ENCODE data around the gene ARL13B. TPM values are rescaled to one million over a fixed set of nuclear protein-coding genes. Genes with fewer than 3 reads are reported as not detected.

ARL13B gene
- total and polyA plus RNA-seq, 2 of the 13 experiments (the other 11 are each of a cell fraction or from before 2014, with no cell fraction given), result 2.2 to 9.6 TPM

DNA sequence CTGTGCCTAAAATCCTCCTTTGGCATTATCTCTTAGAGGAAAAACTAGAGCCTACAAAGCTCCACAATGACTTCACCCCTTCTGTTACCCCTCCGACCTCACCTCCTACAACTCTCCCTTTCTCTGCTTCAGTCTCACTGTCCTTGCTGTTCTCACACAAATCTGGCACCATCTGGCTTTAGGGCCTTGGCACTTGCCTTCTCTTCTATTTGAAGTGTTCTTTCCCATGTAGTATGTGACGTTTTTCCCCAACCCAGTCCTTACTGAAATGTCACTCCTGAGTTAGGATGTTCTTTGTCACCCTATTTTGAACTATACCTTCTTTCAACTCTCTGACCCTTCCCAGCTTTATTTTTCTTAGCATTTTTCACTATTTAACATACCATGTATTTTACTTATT lies 39.7 kb downstream of the ARL13B start (continued):
- TF ChIP-seq, protein P1, sequence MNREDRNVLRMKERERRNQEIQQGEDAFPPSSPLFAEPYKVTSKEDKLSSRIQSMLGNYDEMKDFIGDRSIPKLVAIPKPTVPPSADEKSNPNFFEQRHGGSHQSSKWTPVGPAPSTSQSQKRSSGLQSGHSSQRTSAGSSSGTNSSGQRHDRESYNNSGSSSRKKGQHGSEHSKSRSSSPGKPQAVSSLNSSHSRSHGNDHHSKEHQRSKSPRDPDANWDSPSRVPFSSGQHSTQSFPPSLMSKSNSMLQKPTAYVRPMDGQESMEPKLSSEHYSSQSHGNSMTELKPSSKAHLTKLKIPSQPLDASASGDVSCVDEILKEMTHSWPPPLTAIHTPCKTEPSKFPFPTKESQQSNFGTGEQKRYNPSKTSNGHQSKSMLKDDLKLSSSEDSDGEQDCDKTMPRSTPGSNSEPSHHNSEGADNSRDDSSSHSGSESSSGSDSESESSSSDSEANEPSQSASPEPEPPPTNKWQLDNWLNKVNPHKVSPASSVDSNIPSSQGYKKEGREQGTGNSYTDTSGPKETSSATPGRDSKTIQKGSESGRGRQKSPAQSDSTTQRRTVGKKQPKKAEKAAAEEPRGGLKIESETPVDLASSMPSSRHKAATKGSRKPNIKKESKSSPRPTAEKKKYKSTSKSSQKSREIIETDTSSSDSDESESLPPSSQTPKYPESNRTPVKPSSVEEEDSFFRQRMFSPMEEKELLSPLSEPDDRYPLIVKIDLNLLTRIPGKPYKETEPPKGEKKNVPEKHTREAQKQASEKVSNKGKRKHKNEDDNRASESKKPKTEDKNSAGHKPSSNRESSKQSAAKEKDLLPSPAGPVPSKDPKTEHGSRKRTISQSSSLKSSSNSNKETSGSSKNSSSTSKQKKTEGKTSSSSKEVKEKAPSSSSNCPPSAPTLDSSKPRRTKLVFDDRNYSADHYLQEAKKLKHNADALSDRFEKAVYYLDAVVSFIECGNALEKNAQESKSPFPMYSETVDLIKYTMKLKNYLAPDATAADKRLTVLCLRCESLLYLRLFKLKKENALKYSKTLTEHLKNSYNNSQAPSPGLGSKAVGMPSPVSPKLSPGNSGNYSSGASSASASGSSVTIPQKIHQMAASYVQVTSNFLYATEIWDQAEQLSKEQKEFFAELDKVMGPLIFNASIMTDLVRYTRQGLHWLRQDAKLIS (CRISPR knock-in tag; IDR thresholded peaks at IDR 0.05), result no peak

DNA sequence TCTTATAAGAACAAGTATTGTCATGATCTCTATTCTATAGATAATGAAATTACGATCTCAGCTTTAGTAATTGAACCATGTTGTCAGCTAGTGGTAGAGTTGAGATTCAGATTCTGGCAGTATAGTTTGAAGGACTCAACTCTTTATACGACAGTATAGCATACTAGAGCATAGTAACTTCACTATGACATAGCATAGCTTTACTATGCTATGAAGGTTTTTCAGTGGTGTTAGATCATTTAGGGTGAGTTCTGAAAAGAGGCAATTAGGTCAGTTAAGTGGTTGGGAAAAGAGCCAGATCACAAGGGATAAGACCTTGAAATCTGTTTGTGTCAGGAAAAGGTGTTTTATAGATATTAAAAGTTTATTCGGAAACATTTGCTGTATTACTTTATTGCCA lies 40.3 kb downstream of the ARL13B start:
- BruUV-seq (replicated peaks), result no TSS peak
- intact Hi-C loops (cut with micrococcal nuclease; ENCODE audit: unreplicated experiment), result no loop called here

More for the DNA sequence above, 40.3 kb downstream of the ARL13B start:
- ChIA-PET CTCF (ENCODE audit: low intra/inter-chr PET ratio, low total read pairs) (no interaction called here), POLR2A (no interaction called here)
- H3K79me2 ChIP-seq (ENCODE audit: insufficient read depth, low read length), result no peaks in the 10 kb centered on the region
- no peak overlapping the region for H3K9ac ChIP-seq (ENCODE audit: insufficient read depth, low read depth, low read length)
- no peak overlapping the region for H2AFZ ChIP-seq (ENCODE audit: low read length)
- H3K36me3 ChIP-seq (replicated peaks in 1 of 2; ENCODE audit: control insufficient read depth in 1 of 2, insufficient read depth in 2 of 2, low read length in 2 of 2), result no peaks in the 10 kb centered on the region
- TF ChIP-seq PRPF4 (IDR thresholded peaks at IDR 0.05; ENCODE audit: low read depth, low read length, poor library complexity, severe bottlenecking) (no peak), ZNF329 (CRISPR knock-in tag; IDR thresholded peaks at IDR 0.05; ENCODE audit: low read depth) (no peak), ZNF468 (CRISPR knock-in tag; IDR thresholded peaks at IDR 0.05) (no peak)
- TF ChIP-seq, protein P2, sequence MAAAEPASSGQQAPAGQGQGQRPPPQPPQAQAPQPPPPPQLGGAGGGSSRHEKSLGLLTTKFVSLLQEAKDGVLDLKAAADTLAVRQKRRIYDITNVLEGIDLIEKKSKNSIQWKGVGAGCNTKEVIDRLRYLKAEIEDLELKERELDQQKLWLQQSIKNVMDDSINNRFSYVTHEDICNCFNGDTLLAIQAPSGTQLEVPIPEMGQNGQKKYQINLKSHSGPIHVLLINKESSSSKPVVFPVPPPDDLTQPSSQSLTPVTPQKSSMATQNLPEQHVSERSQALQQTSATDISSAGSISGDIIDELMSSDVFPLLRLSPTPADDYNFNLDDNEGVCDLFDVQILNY (CRISPR knock-in tag; conservative IDR thresholded peaks at IDR 0.05), result no peak
- TF ChIP-seq, protein P3, sequence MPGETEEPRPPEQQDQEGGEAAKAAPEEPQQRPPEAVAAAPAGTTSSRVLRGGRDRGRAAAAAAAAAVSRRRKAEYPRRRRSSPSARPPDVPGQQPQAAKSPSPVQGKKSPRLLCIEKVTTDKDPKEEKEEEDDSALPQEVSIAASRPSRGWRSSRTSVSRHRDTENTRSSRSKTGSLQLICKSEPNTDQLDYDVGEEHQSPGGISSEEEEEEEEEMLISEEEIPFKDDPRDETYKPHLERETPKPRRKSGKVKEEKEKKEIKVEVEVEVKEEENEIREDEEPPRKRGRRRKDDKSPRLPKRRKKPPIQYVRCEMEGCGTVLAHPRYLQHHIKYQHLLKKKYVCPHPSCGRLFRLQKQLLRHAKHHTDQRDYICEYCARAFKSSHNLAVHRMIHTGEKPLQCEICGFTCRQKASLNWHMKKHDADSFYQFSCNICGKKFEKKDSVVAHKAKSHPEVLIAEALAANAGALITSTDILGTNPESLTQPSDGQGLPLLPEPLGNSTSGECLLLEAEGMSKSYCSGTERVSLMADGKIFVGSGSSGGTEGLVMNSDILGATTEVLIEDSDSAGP (CRISPR knock-in tag; IDR thresholded peaks at IDR 0.05; ENCODE audit: borderline replicate concordance), result no peak
- TF ChIP-seq, protein P4, sequence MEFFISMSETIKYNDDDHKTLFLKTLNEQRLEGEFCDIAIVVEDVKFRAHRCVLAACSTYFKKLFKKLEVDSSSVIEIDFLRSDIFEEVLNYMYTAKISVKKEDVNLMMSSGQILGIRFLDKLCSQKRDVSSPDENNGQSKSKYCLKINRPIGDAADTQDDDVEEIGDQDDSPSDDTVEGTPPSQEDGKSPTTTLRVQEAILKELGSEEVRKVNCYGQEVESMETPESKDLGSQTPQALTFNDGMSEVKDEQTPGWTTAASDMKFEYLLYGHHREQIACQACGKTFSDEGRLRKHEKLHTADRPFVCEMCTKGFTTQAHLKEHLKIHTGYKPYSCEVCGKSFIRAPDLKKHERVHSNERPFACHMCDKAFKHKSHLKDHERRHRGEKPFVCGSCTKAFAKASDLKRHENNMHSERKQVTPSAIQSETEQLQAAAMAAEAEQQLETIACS (CRISPR knock-in tag; IDR thresholded peaks at IDR 0.05), result no peak
- TF ChIP-seq, protein P5, sequence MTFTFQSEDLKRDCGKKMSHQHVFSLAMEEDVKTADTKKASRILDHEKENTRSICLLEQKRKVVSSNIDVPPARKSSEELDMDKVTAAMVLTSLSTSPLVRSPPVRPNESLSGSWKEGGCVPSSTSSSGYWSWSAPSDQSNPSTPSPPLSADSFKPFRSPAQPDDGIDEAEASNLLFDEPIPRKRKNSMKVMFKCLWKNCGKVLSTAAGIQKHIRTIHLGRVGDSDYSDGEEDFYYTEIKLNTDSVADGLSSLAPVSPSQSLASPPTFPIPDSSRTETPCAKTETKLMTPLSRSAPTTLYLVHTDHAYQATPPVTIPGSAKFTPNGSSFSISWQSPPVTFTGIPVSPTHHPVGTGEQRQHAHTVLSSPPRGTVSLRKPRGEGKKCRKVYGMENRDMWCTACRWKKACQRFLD (CRISPR knock-in tag; IDR thresholded peaks at IDR 0.05; ENCODE audit: borderline replicate concordance), result no peak
- TF ChIP-seq, protein P6, sequence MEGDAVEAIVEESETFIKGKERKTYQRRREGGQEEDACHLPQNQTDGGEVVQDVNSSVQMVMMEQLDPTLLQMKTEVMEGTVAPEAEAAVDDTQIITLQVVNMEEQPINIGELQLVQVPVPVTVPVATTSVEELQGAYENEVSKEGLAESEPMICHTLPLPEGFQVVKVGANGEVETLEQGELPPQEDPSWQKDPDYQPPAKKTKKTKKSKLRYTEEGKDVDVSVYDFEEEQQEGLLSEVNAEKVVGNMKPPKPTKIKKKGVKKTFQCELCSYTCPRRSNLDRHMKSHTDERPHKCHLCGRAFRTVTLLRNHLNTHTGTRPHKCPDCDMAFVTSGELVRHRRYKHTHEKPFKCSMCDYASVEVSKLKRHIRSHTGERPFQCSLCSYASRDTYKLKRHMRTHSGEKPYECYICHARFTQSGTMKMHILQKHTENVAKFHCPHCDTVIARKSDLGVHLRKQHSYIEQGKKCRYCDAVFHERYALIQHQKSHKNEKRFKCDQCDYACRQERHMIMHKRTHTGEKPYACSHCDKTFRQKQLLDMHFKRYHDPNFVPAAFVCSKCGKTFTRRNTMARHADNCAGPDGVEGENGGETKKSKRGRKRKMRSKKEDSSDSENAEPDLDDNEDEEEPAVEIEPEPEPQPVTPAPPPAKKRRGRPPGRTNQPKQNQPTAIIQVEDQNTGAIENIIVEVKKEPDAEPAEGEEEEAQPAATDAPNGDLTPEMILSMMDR (CRISPR knock-in tag; IDR thresholded peaks at IDR 0.05), result no peak
- no peaks in the 10 kb centered on the region for H3K27me3 ChIP-seq (ENCODE audit: control insufficient read depth in 1 of 2, insufficient read depth in 2 of 2, low read length in 2 of 2)
- no peak for DNase-seq (ENCODE audit: low spot score)
- in situ Hi-C loops (cut with HindIII; ENCODE audit: extremely low pct_ligation_motif_present, low pct_unique_long_range_greater_than_20kb), result no loop called here
- WGBS (ENCODE audit: low lambda C conversion rate), result 93% methylated on average over 3 of the region's 3 CpGs
- ATAC-seq, result no peak
- no peak overlapping the region for H3K4me2 ChIP-seq (ENCODE audit: low read depth, low read length)
- H3K4me1 ChIP-seq (ENCODE audit: insufficient read depth, low read length), result no peaks in the 10 kb centered on the region
- no peak overlapping the region for H3K4me3 ChIP-seq (replicated peaks in 1 of 3; ENCODE audit: insufficient read depth in 1 of 3, low read depth in 2 of 3, low read length in 3 of 3)
- H4K20me1 ChIP-seq (ENCODE audit: insufficient read depth, low read length), result no peaks in the 10 kb centered on the region
- no peak overlapping the region for H3K27ac ChIP-seq (ENCODE audit: extremely low read length, insufficient read depth, low read length)
- H3K9me3 ChIP-seq (ENCODE audit: low read length), result no peaks in the 10 kb centered on the region
- no peak for FAIRE-seq
